Activated T-helper 1 cell treated with anti-CD3 and anti-CD28 coated beads, Interleukin-12 subunit alpha, Interleukin-12 subunit beta, Interleukin-2, Interleukin-4 antibody, amounts not matched to agents 30 ng/mL and 10 ng/mL and 1 ng/mL, durations not matched to agents 14 hours and 24 hours and 36 hours (primary cell): Measurements from ENCODE around the gene A1CF. TPM values are rescaled to one million over a fixed set of nuclear protein-coding genes. Genes with fewer than 3 reads are reported as not detected.

Experiments used
- total RNA-seq: library from RNA; stranded (reverse); gene quantifications from 2 replicates; pipeline ENCODE4 v1.2.3, GENCODE V29; 2022

Gene A1CF
- total RNA-seq, 1 donor from 2014 or later, result not detected

Other genes starting within 250 kb of the A1CF start
- gene ASAH2B, start 145.7 kb downstream of the A1CF start, total RNA-seq, result 2.9 and 4.0 TPM in 2 replicates
- not detected in 2 replicates for gene PRKG1, start 188.9 kb upstream of the A1CF start, total RNA-seq